GM12891 (cell line): ENCODE results near the gene PIGU.

Source experiments
- PAX5 ChIP-seq: IDR thresholded peaks from 2 replicates; pipeline ENCODE4 v1.6.1; 2011; ENCODE audit warnings: low read length, moderate library complexity, mild to moderate bottlenecking; ENCODE audit not compliant: insufficient read depth, severe bottlenecking
- POLR2A ChIP-seq: IDR thresholded peaks from 2 replicates; pipeline ENCODE4 v1.6.1; 2011; ENCODE audit warnings: low read depth, low read length, control low read depth
- POLR2AphosphoS5 ChIP-seq: IDR thresholded peaks from 2 replicates; pipeline ENCODE4 v1.6.1; 2011; ENCODE audit warnings: low read depth, low read length, control low read depth
- POU2F2 ChIP-seq: IDR thresholded peaks from 2 replicates; pipeline ENCODE4 v1.6.1; 2011; ENCODE audit warnings: low read depth, mild to moderate bottlenecking, control low read depth, low read length, moderate library complexity
- SPI1 ChIP-seq: IDR thresholded peaks from 2 replicates; pipeline ENCODE4 v1.6.1; 2011; ENCODE audit warnings: low read depth, low read length, control low read depth
- TAF1 ChIP-seq: IDR thresholded peaks from 2 replicates; pipeline ENCODE4 v1.6.1; 2011; ENCODE audit warnings: low read depth, low read length, control low read depth

- TF ChIP-seq POLR2A (peak; percentile 15; the same call in 1 of the 2 replicates), TAF1 (no peak), POLR2AphosphoS5 (peak; percentile 59; the same call in 1 of the 2 replicates), SPI1 (peak; percentile 23; the same call in 1 of the 2 replicates), PAX5 (no peak), POU2F2 (no peak)
Measured at GRCh38 chr20:34713194-34713943, 36.5 kb upstream of the PIGU start.
